HepG2 (cell line): ENCODE data around the gene TEX14. TPM values are rescaled to one million over a fixed set of nuclear protein-coding genes. Genes with fewer than 3 reads are reported as not detected.

Source experiments
- AGO1 ChIP-seq: fragments of 200-400 bp; formaldehyde crosslinking; IDR thresholded peaks from 2 replicates; pipeline ENCODE4 v1.6.1; 2017; ENCODE audit warnings: mild to moderate bottlenecking, low read depth, low read length, moderate library complexity; ENCODE audit not compliant: poor library complexity, severe bottlenecking
- AHR ChIP-seq: IDR thresholded peaks from 2 replicates; pipeline ENCODE4 v1.6.1; 2018; ENCODE audit warnings: missing genetic modification reagents, missing compliant biosample characterization
- CBFB ChIP-seq: sonication (generic); formaldehyde crosslinking; IDR thresholded peaks from 2 replicates; pipeline ENCODE4 v1.4.0; 2020; ENCODE audit warnings: missing genetic modification reagents
- EZH2 ChIP-seq: conservative IDR thresholded peaks from 2 replicates; pipeline ENCODE4 v1.6.1; 2012; ENCODE audit warnings: mild to moderate bottlenecking, low read depth, low read length, moderate library complexity
- GMEB1 ChIP-seq: sonication (generic); formaldehyde crosslinking; IDR thresholded peaks from 2 replicates; pipeline ENCODE4 v1.5.1; 2020; ENCODE audit warnings: missing genetic modification reagents, mild to moderate bottlenecking, borderline replicate concordance
- HMG20B ChIP-seq: conservative IDR thresholded peaks from 2 replicates; pipeline ENCODE4 v1.6.1; 2016; ENCODE audit warnings: missing genetic modification reagents, missing compliant biosample characterization
- HOXA5 ChIP-seq: sonication (generic); formaldehyde crosslinking; IDR thresholded peaks from 2 replicates; pipeline ENCODE4 v1.4.0; 2020; ENCODE audit warnings: missing genetic modification reagents
- KLF11 ChIP-seq: IDR thresholded peaks from 2 replicates; pipeline ENCODE4 v1.6.1; 2016; ENCODE audit warnings: missing compliant biosample characterization
- KLF9 ChIP-seq: IDR thresholded peaks from 2 replicates; pipeline ENCODE4 v1.6.1; 2016; ENCODE audit warnings: low read depth
- NCOR1 ChIP-seq: fragments of 200-600 bp; sonication (generic); IDR thresholded peaks from 2 replicates; pipeline ENCODE4 v1.7.0; 2017; ENCODE audit warnings: antibody characterized with exemption, low read length, borderline replicate concordance
- NRL ChIP-seq: sonication (generic); formaldehyde crosslinking; IDR thresholded peaks from 2 replicates; pipeline ENCODE4 v1.5.0; 2020; ENCODE audit warnings: missing genetic modification reagents, mild to moderate bottlenecking, moderate library complexity, borderline replicate concordance
- RCOR2 ChIP-seq: IDR thresholded peaks from 2 replicates; pipeline ENCODE4 v1.6.1; 2016; ENCODE audit warnings: missing biosample characterization, missing genetic modification reagents
- RNF2 ChIP-seq: fragments of 450-650 bp; conservative IDR thresholded peaks from 2 replicates; pipeline ENCODE4 v1.6.1; 2016; ENCODE audit warnings: low read depth
- RORA ChIP-seq: sonication (generic); formaldehyde crosslinking; IDR thresholded peaks from 2 replicates; pipeline ENCODE4 v1.5.0; 2020; ENCODE audit warnings: mild to moderate bottlenecking, missing genetic modification reagents, moderate library complexity
- SIN3B ChIP-seq: fragments of 150-350 bp; IDR thresholded peaks from 2 replicates; pipeline ENCODE4 v1.6.1; 2014; ENCODE audit warnings: low read length
- TEF ChIP-seq: sonication (generic); formaldehyde crosslinking; IDR thresholded peaks from 2 replicates; pipeline ENCODE4 v1.5.0; 2020; ENCODE audit warnings: missing genetic modification reagents
- THAP11 ChIP-seq: IDR thresholded peaks from 2 replicates; pipeline ENCODE4 v1.6.1; 2016; ENCODE audit warnings: missing biosample characterization, missing genetic modification reagents
- THYN1 ChIP-seq: sonication (generic); formaldehyde crosslinking; IDR thresholded peaks from 2 replicates; pipeline ENCODE4 v1.8.1; 2023; ENCODE audit warnings: low read depth, mild to moderate bottlenecking, moderate library complexity, missing genetic modification reagents, borderline replicate concordance
- ZBTB43 ChIP-seq: sonication (generic); formaldehyde crosslinking; conservative IDR thresholded peaks from 2 replicates; pipeline ENCODE4 v1.4.0; 2020; ENCODE audit warnings: missing genetic modification reagents
- ZMYM4 ChIP-seq: sonication (generic); formaldehyde crosslinking; IDR thresholded peaks from 2 replicates; pipeline ENCODE4 v1.8.1; 2023; ENCODE audit warnings: mild to moderate bottlenecking, missing genetic modification reagents
- ZNF143 ChIP-seq: sonication (generic); formaldehyde crosslinking; IDR thresholded peaks from 2 replicates; pipeline ENCODE4 v1.4.0; 2020; ENCODE audit warnings: missing genetic modification reagents
- ZNF275 ChIP-seq: sonication (generic); formaldehyde crosslinking; IDR thresholded peaks from 2 replicates; pipeline ENCODE4 v1.8.0; 2022; ENCODE audit warnings: missing genetic modification reagents, mild to moderate bottlenecking, inconsistent platforms, borderline replicate concordance
- ZNF331 ChIP-seq: sonication (generic); formaldehyde crosslinking; IDR thresholded peaks from 2 replicates; pipeline ENCODE4 v1.4.0; 2020; ENCODE audit warnings: missing genetic modification reagents
- ZNF34 ChIP-seq: sonication (generic); formaldehyde crosslinking; IDR thresholded peaks from 2 replicates; pipeline ENCODE4 v1.4.0; 2020; ENCODE audit warnings: mild to moderate bottlenecking, missing genetic modification reagents, borderline replicate concordance
- polyA plus RNA-seq, 8 experiments: library from polyadenylated mRNA; depleted of rRNA in 3 of 8; stranded (reverse) in 7 of 8; unstranded in 1 of 8; fragments of >200 nt; fragmentation: Illumina TruSeq in 4 of 8; extraction: Trizol in 4 of 8; gene quantifications; 2 replicates each; pipeline versions ENCODE4 v1.2.1 to v1.2.3, GENCODE V29; 2011 to 2016; ENCODE audit warnings: low read depth in 4 of 8, missing spikeins in 1 of 8, mixed read lengths in 1 of 8; ENCODE audit not compliant: insufficient read depth in 1 of 8
- total RNA-seq, 5 experiments: library from RNA; depleted of rRNA; stranded (reverse); fragments of >200 nt; fragmentation: Illumina TruSeq; extraction: Trizol; gene quantifications; 2 replicates each; pipeline ENCODE4 v1.2.3, GENCODE V29; 2016; ENCODE audit warnings: low read depth in 1 of 5
- TF ChIP-seq, protein P1 (sequence below): conservative IDR thresholded peaks from 2 replicates; pipeline ENCODE4 v1.6.1; 2018; ENCODE audit warnings: missing genetic modification reagents

TEX14 gene
- total and polyA plus RNA-seq, 2 of the 13 experiments (the other 11 are each of a cell fraction or from before 2014, with no cell fraction given): 0.04 to 0.07 TPM

- TF ChIP-seq ZNF275 (CRISPR knock-in tag): no peak
- no peak for TF ChIP-seq GMEB1 (CRISPR knock-in tag)
- TF ChIP-seq, protein P1, sequence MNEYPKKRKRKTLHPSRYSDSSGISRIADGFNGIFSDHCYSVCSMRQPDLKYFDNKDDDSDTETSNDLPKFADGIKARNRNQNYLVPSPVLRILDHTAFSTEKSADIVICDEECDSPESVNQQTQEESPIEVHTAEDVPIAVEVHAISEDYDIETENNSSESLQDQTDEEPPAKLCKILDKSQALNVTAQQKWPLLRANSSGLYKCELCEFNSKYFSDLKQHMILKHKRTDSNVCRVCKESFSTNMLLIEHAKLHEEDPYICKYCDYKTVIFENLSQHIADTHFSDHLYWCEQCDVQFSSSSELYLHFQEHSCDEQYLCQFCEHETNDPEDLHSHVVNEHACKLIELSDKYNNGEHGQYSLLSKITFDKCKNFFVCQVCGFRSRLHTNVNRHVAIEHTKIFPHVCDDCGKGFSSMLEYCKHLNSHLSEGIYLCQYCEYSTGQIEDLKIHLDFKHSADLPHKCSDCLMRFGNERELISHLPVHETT (CRISPR knock-in tag): 0 out of 2 replicates have a peak, but pooled peaks have one; percentile 32
- peak; percentile 54; the same call in 1 of the 2 replicates for TF ChIP-seq KLF9 (CRISPR knock-in tag)
- TF ChIP-seq THYN1 (CRISPR knock-in tag): no peak
- no peak for TF ChIP-seq NCOR1
- TF ChIP-seq AGO1: peak; percentile 32
- no peak for TF ChIP-seq ZBTB43 (CRISPR knock-in tag)
- TF ChIP-seq KLF11: no peak
- no peak for TF ChIP-seq RORA (CRISPR knock-in tag)
- TF ChIP-seq ZNF331 (CRISPR knock-in tag): peak; percentile 32; the same call in 1 of the 2 replicates
- TF ChIP-seq RNF2: no peak
- TF ChIP-seq SIN3B: no peak
- 0 out of 2 replicates have a peak, but pooled peaks have one; percentile 55 for TF ChIP-seq AHR (CRISPR knock-in tag)
- TF ChIP-seq ZNF143 (CRISPR knock-in tag): no peak
- no peak; the same call in 1 of the 2 replicates for TF ChIP-seq ZMYM4
- TF ChIP-seq RCOR2 (CRISPR knock-in tag): no peak
- TF ChIP-seq CBFB (CRISPR knock-in tag): 0 out of 2 replicates have a peak, but pooled peaks have one; percentile 29
- no peak for TF ChIP-seq EZH2
- no peak for TF ChIP-seq TEF (CRISPR knock-in tag)
- no peak for TF ChIP-seq HOXA5 (CRISPR knock-in tag)
- TF ChIP-seq HMG20B: no peak
- TF ChIP-seq ZNF34: peak; percentile 84; the same call in 1 of the 2 replicates
- peak; percentile 49; the same call in 1 of the 2 replicates for TF ChIP-seq THAP11 (CRISPR knock-in tag)
- TF ChIP-seq NRL (CRISPR knock-in tag): no peak
These were observed 177.7 kb downstream of the TEX14 start, which contains the start of gene MTMR4 (continued) for GRCh38 chr17:58513965-58514769.
